Stomach smooth muscle (tissue), 2 donors: ENCODE measurements around the gene ELAVL2.

ENCODE experiments used
- H3K27ac ChIP-seq: one replicate; pipeline ENCODE4 v1.7.0; 2013; ENCODE audit warnings: mild to moderate bottlenecking, low read length, inconsistent platforms
- H3K27me3 ChIP-seq, 2 donors: one replicate each; pipeline ENCODE4 v1.7.0; 2013; ENCODE audit warnings: low read length in 2 of 2; ENCODE audit not compliant: insufficient read depth in 2 of 2, control insufficient read depth in 1 of 2
- H3K36me3 ChIP-seq, 2 donors: one replicate each; pipeline ENCODE4 v1.7.0; 2013; ENCODE audit warnings: low read length in 2 of 2; ENCODE audit not compliant: control insufficient read depth in 2 of 2, insufficient read depth in 2 of 2
- H3K4me1 ChIP-seq: one replicate; pipeline ENCODE4 v1.7.0; 2013; ENCODE audit warnings: low read length; ENCODE audit not compliant: control insufficient read depth, insufficient read depth
- H3K4me3 ChIP-seq, 2 donors: one replicate each; pipeline ENCODE4 v1.7.0; 2013; ENCODE audit warnings: low read length in 2 of 2
- H3K9ac ChIP-seq, 2 donors: one replicate each; pipeline ENCODE4 v1.7.0; 2013; ENCODE audit warnings: low read length in 2 of 2, mild to moderate bottlenecking in 1 of 2
- H3K9me3 ChIP-seq, 2 donors: one replicate each; pipeline ENCODE4 v1.7.0; 2013; ENCODE audit warnings: low read length in 2 of 2; ENCODE audit not compliant: control insufficient read depth in 2 of 2
- donor health status: healthy.
- donor health status: Pancreatic carcinoma.

ELAVL2 gene

DNA sequence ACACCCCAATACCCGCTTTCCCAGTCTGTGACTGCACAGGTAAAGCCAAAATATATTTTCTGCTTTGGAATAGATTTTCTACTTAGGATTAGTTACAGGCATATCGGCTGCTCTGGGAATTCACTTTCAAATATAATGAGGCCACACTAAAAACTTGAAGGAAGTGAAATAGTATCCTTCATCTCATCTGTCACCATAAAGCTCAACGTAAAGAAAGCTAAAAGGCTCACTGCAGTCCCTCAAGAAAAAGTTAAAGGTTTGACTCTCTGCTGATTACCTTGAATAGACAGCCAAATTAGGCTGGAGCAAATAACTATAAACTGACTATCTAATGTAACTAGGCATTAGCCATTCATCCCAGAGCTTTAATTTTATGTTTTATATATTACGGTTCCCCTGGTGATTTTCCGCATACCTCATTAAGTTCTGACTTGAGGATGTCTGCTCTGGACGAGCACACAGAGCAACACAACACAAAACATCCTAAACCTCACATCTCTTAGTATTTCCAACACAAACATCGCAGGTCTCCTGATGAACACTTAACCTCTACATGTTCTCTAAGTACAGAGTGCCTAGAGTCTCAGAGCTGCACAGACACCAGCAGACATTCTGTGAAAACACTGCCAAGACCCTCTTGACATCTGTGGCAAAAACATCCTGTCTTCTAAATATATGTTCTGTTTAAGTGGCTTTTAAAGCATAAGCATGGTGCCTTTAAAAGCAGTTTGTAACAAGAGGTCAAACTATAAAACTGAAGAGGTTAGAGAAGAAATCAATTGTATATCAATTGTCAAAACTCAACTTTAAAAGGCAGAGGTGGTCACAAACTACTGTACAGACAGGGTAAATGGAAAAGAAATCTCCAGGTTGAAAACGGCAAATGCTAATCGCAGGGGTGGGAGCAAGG, 35.4 kb downstream of the ELAVL2 start:
- H3K27me3 ChIP-seq: no peaks in the 10 kb centered on the region
- H3K27ac ChIP-seq: no peak overlapping the region
- H3K4me1 ChIP-seq: no peaks in the 10 kb centered on the region
- no peak overlapping the region for H3K4me3 ChIP-seq
- H3K9me3 ChIP-seq: no peaks in the 10 kb centered on the region
- H3K36me3 ChIP-seq: no peaks in the 10 kb centered on the region
- H3K9ac ChIP-seq: no peak overlapping the region

DNA sequence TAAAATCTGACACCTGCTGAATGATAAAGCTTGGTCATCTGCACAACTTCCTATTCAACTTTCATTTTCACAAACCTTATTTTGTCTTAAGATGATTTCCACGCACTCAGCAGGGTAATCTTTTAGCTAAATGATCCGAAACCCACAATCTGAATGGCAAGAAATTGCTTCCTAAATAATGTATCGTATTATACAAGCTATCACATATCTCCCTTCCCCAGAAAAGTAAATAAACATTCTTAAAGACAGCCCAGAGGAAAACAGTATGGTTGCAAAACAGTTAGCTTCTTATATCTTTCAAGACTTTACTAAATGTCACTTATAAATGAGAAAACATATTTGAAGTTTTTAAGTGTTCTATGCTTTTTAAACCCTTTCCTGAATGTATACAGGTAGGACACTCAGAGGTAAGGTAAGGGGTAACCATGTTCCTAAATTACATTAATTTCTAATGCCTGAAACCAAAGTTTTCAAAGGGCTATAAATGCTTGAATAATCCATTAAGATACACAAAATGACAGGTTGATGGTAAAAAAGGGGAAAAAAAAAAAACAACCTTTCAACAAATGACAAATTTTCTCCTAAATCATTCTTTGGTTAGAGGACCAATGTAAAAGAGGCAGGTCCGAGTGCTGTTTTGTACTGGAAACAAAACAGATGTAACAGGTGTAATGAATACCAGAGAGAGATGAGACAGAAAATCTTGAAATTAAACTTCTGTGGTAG, 36.3 kb downstream of the ELAVL2 start:
- Histone ChIP-seq H3K9ac (no peak overlapping the region), H3K4me3 (no peak overlapping the region), H3K27me3 (no peaks in the 10 kb centered on the region), H3K36me3 (no peaks in the 10 kb centered on the region), H3K4me1 (no peaks in the 10 kb centered on the region), H3K27ac (no peak overlapping the region), H3K9me3 (no peaks in the 10 kb centered on the region)

DNA sequence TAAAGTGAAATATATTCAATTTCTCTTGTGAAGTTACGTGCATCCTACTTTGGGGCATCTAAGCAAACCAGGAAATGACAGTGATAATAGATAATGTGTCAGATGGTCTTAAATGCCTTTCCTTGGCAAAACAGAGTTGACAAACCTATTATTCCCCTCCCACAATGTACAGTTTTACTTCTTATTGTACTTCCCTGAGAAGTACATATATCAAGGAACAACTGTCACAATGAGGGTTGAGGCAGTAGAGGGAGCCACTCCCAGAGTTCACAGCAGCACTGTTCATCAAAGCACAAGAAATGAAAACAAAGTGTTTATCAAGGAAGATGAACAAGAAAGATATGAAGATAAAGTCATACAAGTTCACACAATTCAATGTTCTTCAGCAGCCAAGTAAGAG, 41.1 kb downstream of the ELAVL2 start:
- H3K9me3 ChIP-seq: no peaks in the 10 kb centered on the region
- no peaks in the 10 kb centered on the region for H3K4me1 ChIP-seq
- no peak overlapping the region for H3K9ac ChIP-seq
- no peaks in the 10 kb centered on the region for H3K36me3 ChIP-seq
- no peaks in the 10 kb centered on the region for H3K27me3 ChIP-seq
- H3K27ac ChIP-seq: no peak overlapping the region
- H3K4me3 ChIP-seq: no peak overlapping the region

DNA sequence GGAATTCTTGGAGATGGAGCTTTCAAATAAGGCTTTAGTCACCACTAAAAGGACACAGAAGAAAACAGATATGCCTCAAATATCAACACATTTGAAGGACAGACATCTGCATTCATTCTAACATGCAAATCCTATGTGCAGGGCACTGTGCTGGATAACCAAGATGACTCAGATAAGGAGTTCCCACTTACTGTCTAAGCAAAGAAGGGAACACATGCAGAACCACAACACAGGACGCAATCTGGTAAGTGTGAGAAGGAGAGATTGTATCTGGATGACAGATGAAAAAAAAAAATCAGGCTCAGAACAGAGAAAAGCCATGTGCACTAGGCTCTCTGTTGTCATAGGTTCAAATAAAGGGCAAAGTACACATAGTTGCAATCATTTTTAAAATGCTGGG, 42.5 kb downstream of the ELAVL2 start:
- H3K27ac ChIP-seq: no peak overlapping the region

DNA sequence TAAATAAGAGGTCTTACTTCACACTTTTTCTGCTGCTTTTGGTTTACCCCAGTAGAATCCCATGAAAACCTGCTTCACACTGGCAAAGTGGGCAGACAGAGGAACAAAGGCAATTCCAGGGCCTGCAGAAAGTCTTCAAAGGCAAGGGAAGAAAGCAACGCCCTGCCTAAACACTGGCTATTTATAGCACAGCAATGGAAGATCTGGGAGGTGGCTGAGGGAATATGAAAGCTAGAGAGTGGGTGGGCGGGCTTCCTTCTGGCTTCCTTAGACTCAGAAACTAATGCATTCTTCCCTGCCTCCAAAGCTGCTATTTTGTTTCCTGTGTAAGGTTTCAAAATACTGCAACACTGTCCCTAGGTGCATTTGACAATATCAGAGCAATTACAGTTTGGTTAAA, 46.8 kb downstream of the ELAVL2 start:
- H3K4me1 ChIP-seq: no peaks in the 10 kb centered on the region

More for the DNA sequence above, 42.5 kb downstream of the ELAVL2 start:
- H3K27me3 ChIP-seq: no peaks in the 10 kb centered on the region
- no peak overlapping the region for H3K9ac ChIP-seq
- no peaks in the 10 kb centered on the region for H3K4me1 ChIP-seq
- no peaks in the 10 kb centered on the region for H3K9me3 ChIP-seq
- H3K36me3 ChIP-seq: no peaks in the 10 kb centered on the region
- no peak overlapping the region for H3K4me3 ChIP-seq

DNA sequence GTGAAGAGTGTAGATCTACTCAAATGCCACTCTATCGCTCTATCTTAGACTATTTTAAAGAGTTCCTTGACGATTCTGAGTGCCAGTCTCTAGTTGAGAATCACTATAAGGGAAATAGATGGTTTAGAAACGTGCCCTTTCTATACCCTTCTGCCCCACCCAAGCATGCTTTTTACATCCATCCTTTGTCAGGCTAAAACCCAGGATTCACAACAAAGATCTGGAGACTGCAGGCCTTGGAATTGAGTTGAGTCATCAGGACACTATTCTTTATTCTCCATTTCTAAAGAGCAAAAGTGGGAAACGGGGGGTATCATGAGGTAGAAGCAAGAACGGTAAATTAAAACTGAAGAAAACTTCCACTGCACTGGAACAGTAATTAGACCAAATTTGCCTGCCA, 48.7 kb downstream of the ELAVL2 start:
- H3K9me3 ChIP-seq: no peaks in the 10 kb centered on the region
- H3K36me3 ChIP-seq: no peaks in the 10 kb centered on the region
- H3K4me3 ChIP-seq: no peak overlapping the region
- H3K27ac ChIP-seq: no peak overlapping the region
- no peaks in the 10 kb centered on the region for H3K27me3 ChIP-seq
- no peaks in the 10 kb centered on the region for H3K4me1 ChIP-seq
- no peak overlapping the region for H3K9ac ChIP-seq

More for the DNA sequence above, 46.8 kb downstream of the ELAVL2 start:
- Histone ChIP-seq H3K36me3 (no peaks in the 10 kb centered on the region), H3K9me3 (no peaks in the 10 kb centered on the region), H3K27ac (no peak overlapping the region), H3K4me3 (no peak overlapping the region), H3K9ac (no peak overlapping the region), H3K27me3 (no peaks in the 10 kb centered on the region)

DNA sequence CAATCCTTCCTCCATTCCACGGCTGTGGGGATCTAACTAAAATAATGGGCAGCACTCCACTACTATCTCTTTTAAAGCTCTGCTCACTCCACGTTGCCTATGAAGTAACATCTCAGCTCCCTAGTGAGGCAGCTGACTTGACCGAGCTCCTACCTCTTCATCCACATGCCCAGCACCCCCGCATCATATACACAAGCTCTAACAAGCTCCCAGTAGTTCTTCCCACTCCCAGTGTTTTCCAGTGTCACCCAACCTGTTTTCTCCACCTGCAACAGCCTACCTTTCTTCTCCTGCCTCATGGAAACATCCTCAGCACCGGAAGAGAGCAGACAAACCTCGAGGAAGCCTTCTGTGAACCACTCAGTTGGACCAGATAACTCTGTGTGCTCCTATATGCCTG, 50.5 kb downstream of the ELAVL2 start:
- H3K4me1 ChIP-seq: no peaks in the 10 kb centered on the region
- H3K9ac ChIP-seq: no peak overlapping the region
- no peak overlapping the region for H3K27ac ChIP-seq
- no peaks in the 10 kb centered on the region for H3K9me3 ChIP-seq
- H3K36me3 ChIP-seq: no peaks in the 10 kb centered on the region
- no peaks in the 10 kb centered on the region for H3K27me3 ChIP-seq
- H3K4me3 ChIP-seq: no peak overlapping the region

DNA sequence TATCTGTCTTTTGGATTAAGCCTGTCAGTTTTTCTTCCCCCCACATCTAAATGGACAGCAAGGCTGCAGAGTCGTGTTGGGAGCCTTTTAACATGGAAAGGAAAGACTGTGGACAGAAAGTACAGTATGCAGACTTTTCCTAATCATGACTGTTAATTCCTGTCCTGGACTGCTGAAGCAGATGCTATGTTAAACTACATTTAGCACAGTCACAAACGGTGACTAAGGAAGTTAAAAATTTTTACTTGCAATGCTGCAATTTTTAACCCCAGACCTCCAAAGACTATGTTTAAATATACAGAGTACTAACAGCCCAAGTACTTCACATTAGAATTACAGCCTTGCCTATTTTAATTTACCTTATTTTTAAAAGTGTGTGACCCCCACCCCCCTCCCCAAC, 51.8 kb downstream of the ELAVL2 start:
- Histone ChIP-seq H3K27ac (no peak overlapping the region), H3K36me3 (no peaks in the 10 kb centered on the region), H3K9me3 (no peaks in the 10 kb centered on the region), H3K27me3 (no peaks in the 10 kb centered on the region), H3K9ac (no peak overlapping the region), H3K4me1 (no peaks in the 10 kb centered on the region), H3K4me3 (no peak overlapping the region)

DNA sequence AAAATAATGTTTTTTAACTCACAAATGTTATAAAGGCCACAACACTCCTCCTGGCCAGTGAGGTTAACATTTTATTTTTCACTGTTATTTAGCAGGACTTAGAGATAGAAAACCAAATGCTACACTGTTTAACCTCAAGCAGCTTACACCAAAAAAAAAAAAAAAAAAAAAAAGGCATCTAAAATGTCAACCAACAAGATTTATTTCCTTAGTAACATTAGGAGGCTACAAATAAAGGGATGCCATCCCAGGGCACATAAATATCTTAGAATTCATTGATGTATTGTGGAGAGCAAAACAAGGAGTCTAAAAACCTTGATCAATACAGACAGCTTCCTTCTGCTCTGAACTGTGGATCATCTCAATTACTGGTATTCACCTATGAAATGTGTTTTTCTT, 53.7 kb downstream of the ELAVL2 start:
- H3K4me3 ChIP-seq: no peak overlapping the region
- no peaks in the 10 kb centered on the region for H3K36me3 ChIP-seq
- no peaks in the 10 kb centered on the region for H3K9me3 ChIP-seq
- H3K27me3 ChIP-seq: no peaks in the 10 kb centered on the region
- H3K4me1 ChIP-seq: no peaks in the 10 kb centered on the region
- H3K27ac ChIP-seq: no peak overlapping the region
- no peak overlapping the region for H3K9ac ChIP-seq

DNA sequence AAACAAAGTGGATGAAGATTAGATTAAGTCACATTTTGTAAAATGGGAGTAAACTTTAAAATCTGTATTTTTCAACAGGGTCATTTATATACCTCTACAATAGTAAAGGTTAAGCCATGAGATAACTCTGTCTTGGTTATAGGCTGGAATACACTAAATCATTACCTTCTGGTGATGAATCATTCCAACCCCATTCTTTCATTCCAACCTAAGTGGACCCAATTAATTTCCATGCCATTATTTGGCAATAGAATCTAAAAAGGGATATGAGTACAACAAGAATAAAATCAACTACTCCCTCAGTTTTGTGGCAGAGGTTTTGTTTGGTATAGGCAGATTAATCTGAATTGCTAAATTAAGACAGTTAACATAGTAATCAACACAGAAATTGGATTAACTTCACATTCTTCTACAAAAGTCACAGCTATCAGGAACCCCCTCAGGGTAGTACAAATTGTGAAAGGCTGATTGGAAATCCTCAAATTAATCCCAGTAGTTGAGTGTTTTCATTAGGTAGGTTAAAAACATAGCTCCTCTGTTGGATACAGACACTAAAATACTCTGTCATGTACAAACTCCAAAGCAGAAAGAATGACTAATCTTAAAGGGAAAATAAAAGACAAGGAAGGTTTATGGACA, 54.2 kb downstream of the ELAVL2 start:
- H3K27me3 ChIP-seq: no peaks in the 10 kb centered on the region
- H3K9me3 ChIP-seq: no peaks in the 10 kb centered on the region
- no peak overlapping the region for H3K4me3 ChIP-seq
- H3K27ac ChIP-seq: no peak overlapping the region
- no peaks in the 10 kb centered on the region for H3K36me3 ChIP-seq
- H3K9ac ChIP-seq: no peak overlapping the region
- no peaks in the 10 kb centered on the region for H3K4me1 ChIP-seq
